HS-27A (cell line): ENCODE results near the gene ATF7IP2.
"Not testable (repeated sequence)": the region's sequence is repeated elsewhere in the genome, so short reads cannot be mapped to it uniquely, and the experiment has no call there.

Experiments used
- DNase-seq: peaks from one replicate; pipeline ENCODE4 v3.0.0-alpha.2; 2012; ENCODE audit warnings: low read depth, missing footprints

The ATF7IP2 gene

GRCh38 chr16:10452208-10453158 lies 66.6 kb downstream of the ATF7IP2 start:
- DNase-seq, result not testable (repeated sequence)

- no peak for DNase-seq
Measured at GRCh38 chr16:10453159-10453510, 67.3 kb downstream of the ATF7IP2 start.

DNA sequence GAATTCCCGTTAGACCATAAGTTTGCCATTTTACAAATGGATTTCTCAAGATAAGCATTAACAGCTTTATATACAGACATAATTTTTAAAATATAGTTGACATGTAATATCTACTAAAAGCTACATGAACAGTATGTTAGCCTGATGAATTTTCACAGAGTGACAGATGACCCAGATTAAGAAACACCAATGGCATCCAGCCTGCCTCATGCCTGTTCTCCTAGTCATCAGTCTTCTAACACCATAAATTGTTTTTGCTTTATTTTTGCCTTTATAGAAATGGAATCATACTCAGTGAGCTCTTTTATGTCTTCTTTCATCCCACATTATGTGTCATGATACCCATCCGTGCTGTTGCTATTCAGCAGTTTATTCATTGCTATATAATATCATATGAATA lies 80.0 kb downstream of the ATF7IP2 start:
- DNase-seq, result no peak

GRCh38 chr16:10466313-10466712 lies 80.5 kb downstream of the ATF7IP2 start:
- no peak for DNase-seq

- DNase-seq, result no peak
Measured at GRCh38 chr16:10466861-10467260, 81.0 kb downstream of the ATF7IP2 start.

DNA sequence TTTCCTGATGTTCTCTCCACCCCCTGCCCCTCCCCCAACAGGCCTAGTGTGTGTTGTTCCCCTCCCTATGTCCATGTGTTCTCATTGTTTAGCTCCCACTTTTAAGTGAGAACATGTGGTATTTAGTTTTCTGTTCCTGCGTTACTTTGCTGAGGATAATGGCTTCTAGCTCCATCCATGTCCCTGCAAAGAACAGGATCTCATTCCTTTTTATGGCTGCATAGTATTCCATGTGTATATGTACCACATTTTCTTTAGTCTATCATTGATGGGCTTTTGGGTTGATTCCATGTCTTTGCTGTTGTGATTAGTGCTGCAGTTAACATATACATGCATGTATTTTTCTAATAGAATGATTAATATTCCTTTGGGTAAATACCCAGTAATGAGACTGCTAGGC lies 90.8 kb downstream of the ATF7IP2 start:
- not testable (repeated sequence) for DNase-seq

DNA sequence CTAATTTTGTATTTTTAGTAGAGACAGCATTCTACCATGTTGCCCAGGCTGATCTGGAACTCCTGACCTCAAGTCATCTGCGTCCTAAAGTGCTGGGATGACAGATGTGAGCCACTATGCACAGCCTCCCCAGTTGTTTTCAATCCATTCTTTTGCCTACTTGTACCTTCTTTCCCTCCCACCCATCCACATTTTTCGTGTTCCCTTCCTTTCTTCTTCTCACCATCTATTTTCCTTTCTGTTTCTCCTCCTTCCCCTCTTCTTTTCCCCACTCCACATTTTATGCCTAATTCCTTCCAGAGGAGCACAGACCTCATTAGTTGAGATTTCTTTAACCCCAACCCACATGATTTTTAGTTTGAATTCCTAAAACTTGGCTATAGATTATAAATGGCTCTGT lies 94.3 kb downstream of the ATF7IP2 start:
- DNase-seq, result no peak

GRCh38 chr16:10485159-10485558 lies 99.3 kb downstream of the ATF7IP2 start:
- no peak for DNase-seq

GRCh38 chr16:10485698-10486382 lies 100.0 kb downstream of the ATF7IP2 start:
- no peak for DNase-seq

- DNase-seq, result no peak
Measured at GRCh38 chr16:10490141-10490540, 104.3 kb downstream of the ATF7IP2 start.

- no peak for DNase-seq
Measured at GRCh38 chr16:10493276-10493675, 107.4 kb downstream of the ATF7IP2 start.

DNA sequence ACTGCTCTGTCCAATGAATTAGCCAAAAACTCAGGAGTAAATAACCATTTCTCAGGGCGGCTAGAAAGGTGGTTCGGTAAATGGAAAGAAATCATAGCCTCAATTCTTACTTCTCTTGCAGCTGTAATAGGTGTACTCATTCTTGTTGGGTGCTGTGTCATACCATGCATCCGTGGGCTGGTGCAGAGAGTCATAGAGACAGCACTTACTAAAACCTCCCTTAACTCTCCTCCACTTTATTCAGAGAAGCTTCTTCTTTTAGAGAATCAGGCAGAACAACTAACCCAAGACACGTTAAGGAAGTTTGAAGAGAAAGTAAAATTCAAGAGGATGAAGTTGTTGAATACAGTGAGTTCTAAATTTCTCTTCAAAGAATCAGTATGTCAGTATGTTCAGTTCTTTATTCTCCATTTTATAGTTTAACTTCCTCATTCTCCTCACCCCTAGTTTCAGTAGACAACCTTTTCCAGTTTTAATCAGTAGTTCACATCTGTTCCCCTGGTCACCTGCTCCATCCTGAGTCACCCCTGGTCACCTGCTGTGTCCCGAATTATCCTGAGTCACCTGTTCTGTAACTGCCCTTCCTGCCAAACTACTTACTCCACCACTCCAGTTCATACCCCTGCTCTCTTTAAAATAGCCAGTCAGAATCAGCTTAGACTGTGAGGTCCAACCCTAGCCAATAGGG lies 108.6 kb downstream of the ATF7IP2 start:
- no peak for DNase-seq

- no peak for DNase-seq
Measured at GRCh38 chr16:10495031-10495345, 109.1 kb downstream of the ATF7IP2 start.

DNA sequence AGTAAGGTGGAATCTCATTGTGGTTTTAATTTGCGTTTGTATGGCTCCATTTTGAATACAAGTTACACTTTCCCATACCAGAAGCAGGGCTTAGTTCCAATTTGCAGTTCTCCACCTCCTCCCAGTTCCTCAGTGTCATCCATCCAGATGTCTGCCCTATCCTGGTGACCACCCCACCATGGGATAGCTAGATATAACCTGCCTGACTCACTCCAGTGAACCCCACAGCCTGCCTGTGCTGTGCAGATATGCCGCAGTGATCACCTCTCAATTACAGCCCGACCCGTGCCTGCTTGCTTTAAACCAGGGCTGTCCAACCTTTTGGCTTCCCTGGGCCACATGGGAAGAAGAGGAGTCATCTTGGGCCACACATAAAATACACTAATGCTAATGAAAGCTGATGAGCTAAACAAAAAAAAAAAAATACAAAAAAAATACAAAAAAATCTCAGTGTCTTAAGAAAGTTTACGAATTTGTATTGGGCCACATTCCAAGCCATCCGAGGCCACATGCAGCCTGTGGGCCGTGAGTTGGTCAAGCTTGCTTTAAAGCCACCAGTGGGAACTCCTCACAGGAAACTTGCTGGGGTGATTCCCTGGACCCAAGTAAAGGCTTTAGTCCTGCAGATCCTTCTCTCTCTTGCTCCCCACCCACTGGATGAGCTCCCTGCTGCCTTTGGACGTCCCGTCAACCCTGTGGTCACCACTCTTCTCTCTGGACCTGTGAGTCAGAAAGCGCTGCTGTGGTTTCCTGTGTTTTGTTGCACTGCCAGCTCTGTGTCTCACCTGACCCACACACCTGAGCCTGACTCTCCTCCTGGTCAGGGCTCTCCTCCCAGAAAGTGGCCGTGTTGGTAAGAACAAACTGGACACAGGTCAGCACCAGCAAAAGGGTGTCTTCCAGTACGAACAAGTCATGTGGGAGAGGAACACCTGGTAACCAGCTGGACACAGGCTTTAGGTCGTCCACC lies 111.6 kb downstream of the ATF7IP2 start:
- no peak for DNase-seq

GRCh38 chr16:10500582-10500981 lies 114.7 kb downstream of the ATF7IP2 start:
- no peak for DNase-seq

- no peak for DNase-seq
Measured at GRCh38 chr16:10501016-10501607, 115.3 kb downstream of the ATF7IP2 start.

GRCh38 chr16:10502776-10503175 lies 116.9 kb downstream of the ATF7IP2 start:
- DNase-seq, result no peak

- DNase-seq, result no peak
Measured at GRCh38 chr16:10504404-10504885, 118.6 kb downstream of the ATF7IP2 start.

- DNase-seq, result not testable (repeated sequence)
Measured at GRCh38 chr16:10505286-10505685, 119.4 kb downstream of the ATF7IP2 start.

DNA sequence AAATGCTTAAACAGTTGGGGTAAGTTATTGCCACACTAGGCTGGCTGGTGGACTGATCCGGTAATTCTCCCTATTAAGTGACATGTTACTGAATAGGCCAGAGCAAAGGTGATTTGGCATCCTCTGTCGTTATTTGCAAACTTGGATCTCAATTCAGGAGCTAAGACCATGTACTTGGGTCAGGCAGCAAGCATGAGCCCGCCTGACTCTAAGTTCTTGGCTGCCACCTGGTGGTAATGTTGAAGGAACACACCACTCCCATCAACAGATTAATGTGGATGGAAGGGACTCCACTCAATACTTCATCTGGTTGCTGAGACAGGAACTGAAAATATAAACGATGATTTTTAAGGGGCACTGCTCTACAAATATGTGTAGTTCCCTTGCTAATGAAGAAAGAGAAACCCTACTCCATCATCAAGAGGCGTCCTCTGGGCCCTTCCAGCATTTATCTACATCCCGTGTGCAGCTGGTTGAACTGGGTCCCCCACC lies 123.7 kb downstream of the ATF7IP2 start:
- peak; percentile 27 for DNase-seq

DNA sequence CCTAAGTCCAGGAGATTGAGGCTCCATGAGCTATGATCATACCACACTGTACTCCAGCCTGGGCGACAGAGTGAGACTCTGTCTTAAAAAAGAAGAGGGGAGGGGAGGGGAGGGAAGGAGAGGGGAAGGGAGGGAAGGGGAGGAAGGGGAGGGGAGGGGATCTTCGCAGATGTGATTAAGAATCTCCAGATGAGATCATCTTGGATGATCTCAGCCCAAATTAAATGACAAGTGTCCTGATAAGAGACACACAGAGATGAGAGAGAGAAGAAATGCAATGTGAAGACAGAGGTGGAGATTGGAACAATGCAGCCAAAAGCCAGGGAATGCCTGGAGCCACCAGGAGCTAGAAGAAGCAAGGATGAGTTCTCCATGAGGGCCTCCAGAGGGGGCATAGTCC lies 124.4 kb downstream of the ATF7IP2 start:
- DNase-seq, result no peak
